B cell (primary cell): ENCODE measurements around the gene CUL1. TPM values are rescaled to one million over a fixed set of nuclear protein-coding genes. Genes with fewer than 3 reads are reported as not detected.

ENCODE experiments used
- ATAC-seq: fragments of 200-7000 bp; cut with Tn5 transposase; one replicate; pipeline ENCODE4 v1.10.0; 2021; ENCODE audit warnings: low read depth, mild to moderate bottlenecking, moderate number of reproducible peaks, moderate library complexity
- CTCF ChIA-PET: fragments of 350-600 bp; sonication (Branson Sonifier 250); formaldehyde crosslinking; loops from one replicate; lab custom pipeline; 2021; ENCODE audit warnings: antibody characterized with exemption, inconsistent platforms; lab: Charles Lee
- POLR2A ChIA-PET: fragments of 350-600 bp; sonication (Branson Sonifier 250); formaldehyde crosslinking; loops from one replicate; lab custom pipeline; 2021; ENCODE audit warnings: antibody characterized with exemption; lab: Charles Lee
- DNase-seq: peaks from one replicate; pipeline ENCODE4 v3.0.0; 2013
- H2AFZ ChIP-seq: 2 replicates; pipeline ENCODE4 v1.6.1; 2012; ENCODE audit warnings: mild to moderate bottlenecking, low read depth, low read length; ENCODE audit not compliant: insufficient read depth, poor library complexity, severe bottlenecking
- H3K27ac ChIP-seq, 2 donors: 1 replicate in 1 of 2; 2 replicates in 1 of 2; pipeline ENCODE4 v1.5.1; 2012 to 2013; ENCODE audit warnings: low read length in 2 of 2, mild to moderate bottlenecking in 2 of 2, moderate library complexity in 1 of 2
- H3K27me3 ChIP-seq, 4 experiments: fragments of 200-600 bp in 1 of 4; sonication (generic) in 1 of 4; replicated peaks in 1 of 4; 1 replicate in 2 of 4; 2 replicates in 2 of 4; pipeline versions ENCODE4 v1.6.1 to v1.7.0; 2013 to 2016; ENCODE audit warnings: low read length in 3 of 4, mild to moderate bottlenecking in 2 of 4, mixed read lengths in 1 of 4, moderate library complexity in 1 of 4; ENCODE audit not compliant: insufficient read depth in 4 of 4, control insufficient read depth in 3 of 4; ENCODE audit errors: control extremely low read depth in 1 of 4
- H3K36me3 ChIP-seq, 2 experiments: replicated peaks in 1 of 2; 1 replicate in 1 of 2; 2 replicates in 1 of 2; pipeline versions ENCODE4 v1.6.1 to v1.7.1; 2013; ENCODE audit warnings: low read length in 1 of 2; ENCODE audit not compliant: insufficient read depth in 2 of 2, control insufficient read depth in 1 of 2; ENCODE audit errors: control extremely low read depth in 1 of 2, extremely low read depth in 1 of 2
- H3K4me1 ChIP-seq, 2 donors: fragments of 200-600 bp in 1 of 2; sonication (generic) in 1 of 2; 1 replicate in 1 of 2; 2 replicates in 1 of 2; pipeline versions ENCODE4 v1.5.1 to v1.6.1; 2013 to 2017; ENCODE audit warnings: low read length in 2 of 2; ENCODE audit not compliant: control insufficient read depth in 2 of 2, insufficient read depth in 2 of 2
- H3K4me2 ChIP-seq: replicated peaks from 2 replicates; pipeline ENCODE3; 2012; ENCODE audit warnings: mild to moderate bottlenecking, low read depth, low read length; ENCODE audit not compliant: poor library complexity, severe bottlenecking
- H3K4me3 ChIP-seq, 5 experiments: fragments of 200-600 bp in 1 of 5; sonication (generic) in 1 of 5; 1 replicate in 3 of 5; 2 replicates in 2 of 5; pipeline versions ENCODE4 v1.5.1 to v1.7.0; 2011 to 2016; ENCODE audit warnings: low read length in 4 of 5, mild to moderate bottlenecking in 4 of 5, low read depth in 2 of 5, control low read depth in 1 of 5, moderate library complexity in 1 of 5; ENCODE audit not compliant: insufficient read depth in 1 of 5; ENCODE audit errors: control extremely low read depth in 1 of 5, extremely low read depth in 1 of 5
- H3K79me2 ChIP-seq: fragments of 200-600 bp; sonication (generic); one replicate; pipeline ENCODE4 v1.6.0; 2016; ENCODE audit warnings: low read length; ENCODE audit not compliant: control insufficient read depth, insufficient read depth
- H3K9ac ChIP-seq: fragments of 200-600 bp; sonication (generic); 2 replicates; pipeline ENCODE4 v1.6.1; 2017; ENCODE audit warnings: mild to moderate bottlenecking, low read length, moderate library complexity
- H3K9me3 ChIP-seq, 3 donors: one replicate each; pipeline versions ENCODE4 v1.6.1 to v1.7.1; 2013; ENCODE audit warnings: low read length in 2 of 3; ENCODE audit not compliant: control insufficient read depth in 2 of 3, insufficient read depth in 1 of 3; ENCODE audit errors: control extremely low read depth in 1 of 3
- H4K20me1 ChIP-seq: 2 replicates; pipeline ENCODE4 v1.6.0; 2012; ENCODE audit warnings: mild to moderate bottlenecking, low read length; ENCODE audit not compliant: insufficient read depth, control insufficient read depth, poor library complexity, severe bottlenecking
- H3K27ac Mint-ChIP-seq: one replicate; pipeline ENCODE4 v1.8.0; 2021; ENCODE audit warnings: mixed read lengths
- H3K27me3 Mint-ChIP-seq: one replicate; pipeline ENCODE4 v1.8.0; 2021; ENCODE audit warnings: mixed read lengths
- H3K4me1 Mint-ChIP-seq: one replicate; pipeline ENCODE4 v1.8.0; 2021; ENCODE audit warnings: mixed read lengths
- H3K4me3 Mint-ChIP-seq: one replicate; pipeline ENCODE4 v1.8.0; 2021; ENCODE audit warnings: mixed read lengths
- H3K9me3 Mint-ChIP-seq: one replicate; pipeline ENCODE4 v1.8.0; 2022; ENCODE audit warnings: mixed read lengths; ENCODE audit not compliant: insufficient read depth
- CTCF ChIP-seq: fragments of 200-600 bp; IDR thresholded peaks from one replicate; pipeline ENCODE4 v1.8.0; 2022; ENCODE audit warnings: antibody characterized with exemption, mild to moderate bottlenecking
- EZH2 ChIP-seq: IDR thresholded peaks from 2 replicates; pipeline ENCODE4 v1.6.1; 2012; ENCODE audit warnings: borderline replicate concordance, low read depth, mild to moderate bottlenecking, moderate library complexity, low read length; ENCODE audit not compliant: insufficient read depth, poor library complexity, severe bottlenecking
- WGBS: methylation state at CpG from one replicate; pipeline ENCODE4 v1.1.5; 2013; ENCODE audit warnings: missing lambda C conversion rate; ENCODE audit not compliant: insufficient coverage; 5-methylcytosine and 5-hydroxymethylcytosine counted together
- intact Hi-C: fragments of 100-400 bp; cut with micrococcal nuclease; formaldehyde crosslinking; loops from one replicate; pipeline ENCODE4 v1.10.0; 2022
- polyA plus RNA-seq: library from polyadenylated mRNA; depleted of rRNA; stranded (reverse); fragments of >200 nt; gene quantifications from 2 replicates; pipeline ENCODE4 v1.2.3, GENCODE V29; 2012
- total RNA-seq, 2 donors: library from RNA; stranded (reverse); fragments of 120-200 nt in 1 of 2; gene quantifications; 1 replicate in 1 of 2; 2 replicates in 1 of 2; pipeline versions ENCODE4 v1.2.3 to v1.2.4, GENCODE V29; 2013 to 2022

CUL1 gene
- total and polyA plus RNA-seq, 2 donors (not counting 1 experiment from before 2014, with no cell fraction given) = 26.9 to 51.1 TPM

- Histone ChIP-seq H3K27ac (no peak overlapping the region), H3K9ac (no peak overlapping the region), H3K79me2 (no peaks in the 10 kb centered on the region), H4K20me1 (no peaks in the 10 kb centered on the region), H3K4me1 (no peaks in the 10 kb centered on the region), H3K9me3 (no peaks in the 10 kb centered on the region), H3K27me3 (no peaks in the 10 kb centered on the region), H3K4me2 (no peak overlapping the region), H3K36me3 (peaks cover 11 to 77% of the 10 kb centered on the region in 2 experiments), H2AFZ (no peak overlapping the region), H3K4me3 (no peak overlapping the region)
- H3K4me3 Mint-ChIP-seq = no peak overlapping the region
- no peak overlapping the region for H3K27ac Mint-ChIP-seq
- TF ChIP-seq CTCF (no peak), EZH2 (no peak)
- WGBS = 100% methylated on average over 4 of the region's 7 CpGs
- ATAC-seq (no peak), DNase-seq (no peak)
- intact Hi-C loops = no loop called here
- H3K27me3 Mint-ChIP-seq = no peaks in the 10 kb centered on the region
- H3K9me3 Mint-ChIP-seq = no peaks in the 10 kb centered on the region
- ChIA-PET POLR2A (no interaction called here), CTCF (no interaction called here)
- H3K4me1 Mint-ChIP-seq = no peaks in the 10 kb centered on the region
Measured at GRCh38 chr7:148789220-148789619, 90.5 kb downstream of the CUL1 start.

GRCh38 chr7:148790131-148790726, 91.5 kb downstream of the CUL1 start:
- Histone ChIP-seq H3K4me1 (no peaks in the 10 kb centered on the region), H4K20me1 (no peaks in the 10 kb centered on the region), H3K9ac (no peak overlapping the region), H3K4me3 (no peak overlapping the region), H3K36me3 (peaks cover 9 to 78% of the 10 kb centered on the region in 2 experiments), H3K9me3 (no peaks in the 10 kb centered on the region), H3K27me3 (no peaks in the 10 kb centered on the region), H3K27ac (no peak overlapping the region), H3K4me2 (no peak overlapping the region), H3K79me2 (no peaks in the 10 kb centered on the region), H2AFZ (no peak overlapping the region)
- no peak for DNase-seq
- Mint-ChIP-seq H3K9me3 (no peaks in the 10 kb centered on the region), H3K27ac (no peak overlapping the region), H3K4me1 (no peaks in the 10 kb centered on the region), H3K27me3 (no peaks in the 10 kb centered on the region), H3K4me3 (no peak overlapping the region)
- TF ChIP-seq CTCF (no peak), EZH2 (no peak)
- ChIA-PET CTCF (interaction anchor here (0.6 kb wide), 1 partner anchor 213 kb away, joined by 4 read pairs; no protein-coding TSS in a partner anchor), POLR2A (no interaction called here)
- intact Hi-C loops = loop anchor here (10.0 kb wide), 1 partner anchor 45 kb away; no protein-coding TSS in a partner anchor
- no peak for ATAC-seq
- WGBS = 100% methylated on average over 1 of the region's 8 CpGs
